Endothelial cell of coronary artery (primary cell): Measurements from ENCODE around the gene NRBP1. TPM values are rescaled to one million over a fixed set of nuclear protein-coding genes. Genes with fewer than 3 reads are reported as not detected.

Source experiments
- total RNA-seq: library from RNA; depleted of rRNA; stranded (reverse); fragments of >200 nt; gene quantifications from 2 replicates; pipeline ENCODE4 v1.2.3, GENCODE V29; 2014

NRBP1 gene
- total RNA-seq = 107 and 112 TPM in 2 replicates

DNA sequence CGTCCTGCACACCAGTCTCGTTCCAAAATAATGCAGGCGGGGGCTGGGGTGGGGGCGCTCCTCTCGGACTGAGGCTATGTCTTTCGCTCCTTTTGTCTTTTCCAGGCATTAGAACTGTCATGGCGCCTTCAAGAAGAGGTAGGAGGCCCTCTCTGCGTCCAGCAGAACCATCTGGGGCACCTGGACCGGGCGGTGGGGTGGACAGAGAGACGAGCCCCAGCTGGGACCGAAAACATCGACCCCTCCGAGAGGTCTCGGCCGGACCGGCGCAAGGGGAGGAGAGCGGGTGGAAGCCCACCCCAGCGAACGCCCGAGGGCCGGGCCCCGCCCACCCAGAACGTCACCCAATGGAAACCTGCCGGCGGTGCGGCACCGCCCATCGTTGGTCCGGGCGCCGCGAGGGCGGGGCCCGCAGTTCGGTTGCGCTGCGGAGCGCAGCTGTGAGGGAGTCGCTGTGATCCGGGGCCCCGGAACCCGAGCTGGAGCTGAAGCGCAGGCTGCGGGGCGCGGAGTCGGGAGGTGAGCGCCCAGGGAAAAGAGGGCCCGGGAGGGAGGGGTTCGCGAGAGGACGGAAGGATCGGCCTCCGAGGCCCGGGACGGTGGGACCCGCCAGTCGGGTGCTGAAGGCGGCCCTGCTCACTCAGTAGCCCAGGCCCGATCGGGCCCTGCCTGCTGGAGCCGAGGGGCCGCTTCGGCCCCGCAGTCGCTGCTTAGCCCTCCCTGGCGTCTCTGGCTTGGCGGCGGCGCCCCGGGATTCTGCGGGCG lies at the start of gene NRBP1:
Gene NRBP1 (plus strand): TSS at position 419 of the 765 bp plus-strand sequence. CDS start 4,643 bp downstream, outside the sequence.

DNA sequence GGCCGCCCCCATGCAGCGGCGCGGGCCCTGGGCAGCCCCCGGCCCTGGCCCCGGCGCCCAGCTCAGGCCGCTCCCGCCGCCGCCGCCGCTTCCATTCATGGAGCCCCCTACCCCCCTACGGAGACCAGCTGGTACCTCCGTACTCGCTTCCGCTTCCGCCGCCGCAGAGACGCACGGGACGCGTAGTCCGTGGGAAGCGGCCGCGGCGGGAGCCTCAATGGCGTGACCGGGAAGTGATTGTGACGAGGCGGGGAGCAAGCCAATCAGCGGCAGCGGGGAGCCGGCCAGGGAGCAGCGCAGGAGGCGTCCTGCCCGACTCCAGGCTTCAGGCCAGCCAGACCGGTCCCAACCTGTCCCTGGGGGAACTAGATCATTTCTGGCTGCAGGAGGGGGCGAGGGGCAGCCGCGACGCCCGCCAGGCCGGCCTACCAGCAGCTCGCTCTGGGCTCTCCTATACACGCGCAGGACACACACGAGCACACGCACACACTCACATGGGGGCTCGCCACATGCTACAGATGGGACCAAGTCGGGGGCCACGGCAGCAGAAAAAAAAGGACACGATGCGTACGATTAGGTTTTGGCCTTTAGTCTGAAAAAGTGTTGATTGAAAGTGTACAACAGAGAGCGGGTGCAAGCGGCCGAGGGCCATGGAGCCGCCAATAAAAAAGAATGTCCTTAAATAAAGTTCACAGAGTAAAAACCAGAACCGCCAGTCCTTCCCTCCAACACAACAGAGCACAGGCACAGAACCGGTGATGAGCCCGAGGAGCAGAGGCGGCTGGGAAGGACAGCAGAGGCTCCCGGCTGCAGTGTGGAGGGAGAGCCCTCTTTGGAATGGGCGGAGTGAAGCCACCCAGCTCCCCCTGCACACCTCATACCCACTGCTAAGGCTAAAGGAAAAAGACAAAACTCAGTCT lies 47.5 kb upstream of the NRBP1 start, which contains the start of gene ZNF513:
Gene ZNF513 (minus strand): TSS at position 109 of the 920 bp plus-strand sequence. CDS start 208 bp downstream, outside the sequence.

DNA sequence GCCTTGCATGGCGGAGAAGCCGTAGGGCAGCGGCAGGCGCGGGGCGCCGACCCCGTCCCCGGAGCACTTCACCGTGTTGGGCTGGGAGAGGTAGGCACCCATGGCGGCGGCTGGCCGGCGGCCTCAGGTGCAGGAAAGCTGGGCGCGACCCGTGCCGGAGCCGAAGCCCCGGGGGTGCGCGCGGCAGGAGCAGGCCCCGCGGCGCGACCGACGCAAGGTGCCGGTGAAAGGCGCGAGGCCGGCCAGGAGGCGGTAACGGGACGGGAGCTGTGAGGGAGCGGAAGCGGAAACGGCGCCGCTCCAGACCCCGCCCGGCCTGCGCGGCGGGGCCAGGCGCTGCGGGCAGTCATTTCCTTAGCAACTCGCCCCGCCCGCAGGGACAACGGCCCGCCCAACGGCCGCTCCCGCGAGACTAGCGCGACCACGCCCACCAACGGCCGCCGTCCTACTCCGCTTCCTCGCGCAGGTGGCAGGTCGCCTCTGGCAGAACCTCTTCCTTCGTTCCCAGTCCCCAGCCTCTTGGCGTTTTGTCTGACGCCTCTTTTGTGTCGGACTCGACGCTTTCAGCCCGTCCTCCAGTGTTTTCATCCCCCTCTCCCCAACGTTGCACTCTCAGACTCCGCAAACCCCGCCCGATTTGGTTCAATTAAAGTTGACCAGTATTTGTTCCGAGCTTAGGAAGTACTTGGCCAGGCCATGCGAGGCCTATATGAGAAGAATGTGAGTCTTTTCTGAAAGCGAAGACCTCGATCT lies 18.9 kb upstream of the NRBP1 start, which contains the start of gene PPM1G:
Gene PPM1G (minus strand): TSS at position 271 of the 753 bp plus-strand sequence. CDS start 169 bp downstream, at position 102.

DNA sequence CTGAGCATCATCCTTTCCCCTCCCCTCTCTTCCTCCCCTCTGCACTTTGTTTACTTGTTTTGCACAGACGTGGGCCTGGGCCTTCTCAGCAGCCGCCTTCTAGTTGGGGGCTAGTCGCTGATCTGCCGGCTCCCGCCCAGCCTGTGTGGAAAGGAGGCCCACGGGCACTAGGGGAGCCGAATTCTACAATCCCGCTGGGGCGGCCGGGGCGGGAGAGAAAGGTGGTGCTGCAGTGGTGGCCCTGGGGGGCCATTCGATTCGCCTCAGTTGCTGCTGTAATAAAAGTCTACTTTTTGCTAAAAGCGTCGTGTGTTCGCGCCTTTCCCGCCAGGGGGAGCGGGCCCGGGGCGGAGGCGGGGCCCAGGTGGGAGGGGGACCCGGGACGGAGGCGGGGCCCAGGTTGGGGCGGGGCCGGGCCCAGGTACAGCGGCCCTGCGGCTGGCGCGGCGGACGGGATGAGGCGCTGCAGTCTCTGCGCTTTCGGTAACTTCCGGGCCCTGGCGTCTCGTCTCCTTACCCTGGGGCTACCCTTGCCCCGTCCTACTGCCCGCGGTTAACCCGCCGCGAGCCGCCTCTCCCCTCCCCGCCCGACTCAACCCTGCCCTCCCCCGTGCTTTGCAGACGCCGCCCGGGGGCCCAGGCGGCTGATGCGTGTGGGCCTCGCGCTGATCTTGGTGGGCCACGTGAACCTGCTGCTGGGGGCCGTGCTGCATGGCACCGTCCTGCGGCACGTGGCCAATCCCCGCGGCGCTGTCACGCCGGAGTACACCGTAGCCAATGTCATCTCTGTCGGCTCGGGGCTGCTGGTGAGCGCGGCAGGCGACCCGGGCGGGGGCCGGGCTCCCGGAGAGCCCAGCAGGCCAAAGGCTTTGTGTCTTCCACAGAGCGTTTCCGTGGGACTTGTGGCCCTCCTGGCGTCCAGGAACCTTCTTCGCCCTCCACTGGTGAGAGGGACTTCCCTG lies 13.8 kb downstream of the NRBP1 start, which contains the start of gene KRTCAP3:
Gene KRTCAP3 (plus strand): TSS at position 424 of the 962 bp plus-strand sequence. CDS start 32 bp downstream, at position 456.

DNA sequence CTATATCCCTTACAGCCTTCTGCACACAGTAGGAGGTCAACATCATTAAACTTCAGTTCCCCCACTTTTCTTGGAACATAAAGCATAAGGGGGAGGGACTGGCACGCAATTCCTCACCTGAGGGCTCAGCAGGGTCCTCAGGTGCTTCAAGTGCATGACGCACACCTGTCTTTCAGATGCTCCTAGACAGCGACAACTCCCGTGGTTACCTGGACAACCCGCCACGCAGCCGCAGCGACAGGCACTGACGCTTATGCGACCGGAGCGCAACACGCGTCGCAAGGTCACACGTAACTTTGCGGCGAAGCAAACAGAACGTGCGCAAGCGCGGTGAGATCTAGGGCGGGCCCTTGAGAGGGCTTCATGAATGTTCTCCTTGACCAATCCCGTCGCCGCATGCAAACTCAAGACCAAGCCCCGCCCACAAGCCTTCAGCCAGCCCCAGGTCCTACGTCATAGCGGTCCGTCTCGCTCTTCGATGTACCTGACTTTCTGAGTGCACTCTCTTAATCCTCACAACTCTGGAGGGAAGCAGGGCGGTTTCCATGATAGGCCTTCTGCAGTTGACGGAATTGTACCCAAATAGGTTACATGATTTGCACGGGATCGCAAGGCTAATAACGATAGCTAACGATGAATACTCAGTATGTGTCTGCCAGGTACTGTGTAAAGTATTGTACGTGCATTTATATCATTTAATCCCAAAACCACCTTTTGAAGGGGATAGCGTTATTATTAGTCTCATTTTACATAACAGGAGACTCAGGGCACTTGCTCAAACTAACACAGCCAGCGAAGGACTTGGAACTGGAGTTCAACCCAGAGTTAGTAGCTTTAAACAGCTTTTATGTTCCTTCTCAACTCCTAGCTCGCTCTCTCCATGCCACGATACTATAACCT lies 61.3 kb downstream of the NRBP1 start, which contains the start of gene IFT172:
Gene IFT172 (minus strand): TSS at position 246 of the 900 bp plus-strand sequence. CDS start 90 bp downstream, at position 156.

Other genes starting within 250 kb of the NRBP1 start
- gene ATRAID, start 216.6 kb upstream of the NRBP1 start, total RNA-seq = 94.9 and 128 TPM in 2 replicates
- 19.7 and 27.9 TPM in 2 replicates for gene SLC5A6, start 216.4 kb upstream of the NRBP1 start, total RNA-seq
- 46.6 and 50.3 TPM in 2 replicates for gene CAD, start 211.3 kb upstream of the NRBP1 start, total RNA-seq
- not detected in 2 replicates for gene SLC30A3, start 165.6 kb upstream of the NRBP1 start, total RNA-seq
- not detected in 2 replicates for gene DNAJC5G, start 153.2 kb upstream of the NRBP1 start, total RNA-seq
- not detected in 2 replicates for gene TRIM54, start 146.2 kb upstream of the NRBP1 start, total RNA-seq
- gene UCN, start 120.2 kb upstream of the NRBP1 start, total RNA-seq = 0.09 and 0.19 TPM in 2 replicates
- gene MPV17, start 105.5 kb upstream of the NRBP1 start, total RNA-seq = 28.9 and 40.7 TPM in 2 replicates
- 23.6 and 23.8 TPM in 2 replicates for gene GTF3C2, start 71.9 kb upstream of the NRBP1 start, total RNA-seq
- gene EIF2B4, start 58.3 kb upstream of the NRBP1 start, total RNA-seq = 38.6 and 38.8 TPM in 2 replicates
- gene SNX17, start 58.0 kb upstream of the NRBP1 start, total RNA-seq = 106 and 114 TPM in 2 replicates
- gene ZNF513, start 47.9 kb upstream of the NRBP1 start, total RNA-seq = 6.2 and 7.6 TPM in 2 replicates
- 139 and 157 TPM in 2 replicates for gene PPM1G, start 19.0 kb upstream of the NRBP1 start, total RNA-seq
- not detected in 2 replicates for gene KRTCAP3, start 13.8 kb downstream of the NRBP1 start, total RNA-seq
- 26.2 and 28.0 TPM in 2 replicates for gene IFT172, start 61.1 kb downstream of the NRBP1 start, total RNA-seq
- 30.1 and 31.8 TPM in 2 replicates for gene FNDC4, start 66.6 kb downstream of the NRBP1 start, total RNA-seq
- 6.7 and 9.3 TPM in 2 replicates for gene GCKR, start 68.2 kb downstream of the NRBP1 start, total RNA-seq
- gene ZNF512, start 154.4 kb downstream of the NRBP1 start, total RNA-seq = 16.0 and 17.3 TPM in 2 replicates
- gene CCDC121, start 200.4 kb downstream of the NRBP1 start, total RNA-seq = 1.3 and 1.5 TPM in 2 replicates
- gene GPN1, start 200.4 kb downstream of the NRBP1 start, total RNA-seq = 39.6 and 45.3 TPM in 2 replicates
- gene SUPT7L, start 235.0 kb downstream of the NRBP1 start, total RNA-seq = 12.6 and 16.0 TPM in 2 replicates
- gene SLC4A1AP, start 235.3 kb downstream of the NRBP1 start, total RNA-seq = 25.8 and 26.7 TPM in 2 replicates